OCI-LY7 (cell line): Measurements from ENCODE around the gene PCTP. TPM values are rescaled to one million over a fixed set of nuclear protein-coding genes. Genes with fewer than 3 reads are reported as not detected.

Experiments used
- BruUV-seq: library from RNA; stranded (reverse); fragments of 400-500 nt; replicated peaks from 2 replicates; lab custom pipeline; 2021; lab: Mats Ljungman, UMichigan
- CTCF ChIA-PET: fragments of 300-600 bp; sonication (Branson Sonifier 250); formaldehyde crosslinking; loops from one replicate; lab custom pipeline; 2022; ENCODE audit warnings: antibody characterized with exemption; ENCODE audit not compliant: unreplicated experiment; lab: Charles Lee
- POLR2A ChIA-PET: fragments of 300-600 bp; sonication (Branson Sonifier 250); formaldehyde crosslinking; loops from one replicate; lab custom pipeline; 2022; ENCODE audit warnings: antibody characterized with exemption; lab: Charles Lee
- DNase-seq: peaks from one replicate; pipeline ENCODE4 v3.0.0-alpha.2; 2015; ENCODE audit warnings: low spot score
- H2AFZ ChIP-seq: fragments of 200-600 bp; sonication (generic), shearing (Covaris generic); 2 replicates; pipeline ENCODE4 v1.6.1; 2014; ENCODE audit warnings: mild to moderate bottlenecking, antibody characterized with exemption, low read length, moderate library complexity
- H3K27ac ChIP-seq: fragments of 200-600 bp; sonication (generic); 2 replicates; pipeline ENCODE4 v1.5.1; 2014; ENCODE audit warnings: mixed run types, low read depth, mild to moderate bottlenecking, moderate library complexity, low read length, inconsistent platforms; ENCODE audit not compliant: poor library complexity, severe bottlenecking
- H3K36me3 ChIP-seq: fragments of 200-600 bp; sonication (generic); 2 replicates; pipeline ENCODE4 v1.6.1; 2014; ENCODE audit warnings: mild to moderate bottlenecking, antibody characterized with exemption, low read length, moderate library complexity, mixed read lengths; ENCODE audit not compliant: insufficient read depth
- H3K4me1 ChIP-seq: fragments of 200-600 bp; sonication (generic); 2 replicates; pipeline ENCODE4 v1.5.1; 2014; ENCODE audit warnings: mild to moderate bottlenecking, low read length; ENCODE audit not compliant: insufficient read depth, poor library complexity, severe bottlenecking
- H3K4me2 ChIP-seq: fragments of 200-600 bp; sonication (generic); 2 replicates; pipeline ENCODE4 v1.6.1; 2014; ENCODE audit warnings: mild to moderate bottlenecking, low read length
- H3K4me3 ChIP-seq: fragments of 200-600 bp; sonication (generic); 2 replicates; pipeline ENCODE4 v1.5.1; 2014; ENCODE audit warnings: mild to moderate bottlenecking, low read depth, low read length; ENCODE audit not compliant: poor library complexity, severe bottlenecking
- H3K79me2 ChIP-seq: fragments of 200-600 bp; sonication (generic); 2 replicates; pipeline ENCODE4 v1.6.1; 2016; ENCODE audit warnings: low read depth, mild to moderate bottlenecking, low read length, moderate library complexity, mixed read lengths; ENCODE audit not compliant: insufficient read depth
- H3K9me2 ChIP-seq: fragments of 200-600 bp; sonication (generic); 2 replicates; pipeline ENCODE4 v1.6.1; 2016; ENCODE audit warnings: mild to moderate bottlenecking, low read length, mixed read lengths; ENCODE audit not compliant: insufficient read depth
- H3K9me3 ChIP-seq: fragments of 200-600 bp; sonication (generic); 2 replicates; pipeline ENCODE4 v1.6.1; 2014; ENCODE audit warnings: mild to moderate bottlenecking, mixed run types, low read length, mixed read lengths
- H4K20me1 ChIP-seq: fragments of 200-600 bp; sonication (generic); 2 replicates; pipeline ENCODE4 v1.6.1; 2014; ENCODE audit warnings: mild to moderate bottlenecking, antibody characterized with exemption, low read length, moderate library complexity, mixed read lengths; ENCODE audit not compliant: insufficient read depth
- EZH2phosphoT487 ChIP-seq: fragments of 200-600 bp; sonication (generic); IDR thresholded peaks from 2 replicates; pipeline ENCODE4 v1.6.1; 2018; ENCODE audit warnings: low read depth, borderline replicate concordance, mild to moderate bottlenecking, mixed run types, antibody characterized with exemption, low read length, moderate library complexity, mixed read lengths
- intact Hi-C: fragments of 100-400 bp; cut with micrococcal nuclease; formaldehyde crosslinking; loops from one replicate; pipeline ENCODE4 v1.10.0; 2022; ENCODE audit not compliant: unreplicated experiment
- total RNA-seq, 2 experiments: library from RNA; depleted of rRNA in 1 of 2; stranded (reverse); fragments of >200 nt in 1 of 2; shearing (Covaris generic) in 1 of 2; gene quantifications; 2 replicates each; pipeline ENCODE4 v1.2.3, GENCODE V29; 2014 to 2022
- TF ChIP-seq, protein P1 (sequence below): fragments of 200-600 bp; sonication (generic); conservative IDR thresholded peaks from 2 replicates; pipeline ENCODE4 v1.5.1; 2014; ENCODE audit warnings: mild to moderate bottlenecking, antibody characterized with exemption, low read length, moderate library complexity, mixed read lengths

Gene PCTP
- total RNA-seq, 2 experiments from 2014 or later = 6.1 to 9.4 TPM

DNA sequence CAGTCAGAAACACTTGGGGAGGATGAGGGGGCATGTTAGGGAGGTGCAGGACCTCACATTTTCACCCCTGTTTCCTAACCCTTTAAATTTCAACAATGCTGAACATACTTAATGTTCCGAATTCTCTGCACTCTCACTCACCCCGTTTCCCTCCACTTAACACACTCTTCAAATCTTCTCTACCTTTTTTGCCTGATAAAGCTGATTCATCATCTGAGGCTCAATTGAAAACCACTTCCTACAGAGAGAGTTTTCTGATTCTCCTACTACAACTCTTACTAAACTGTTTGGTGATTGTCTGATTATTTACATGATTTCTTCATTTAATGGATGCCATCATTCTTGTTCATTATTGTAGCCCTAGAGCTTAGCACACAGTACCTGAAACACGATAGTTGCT, 42.4 kb downstream of the PCTP start:
- Histone ChIP-seq H3K36me3 (no peaks in the 10 kb centered on the region), H3K9me2 (no peaks in the 10 kb centered on the region), H3K4me1 (no peaks in the 10 kb centered on the region), H3K79me2 (no peaks in the 10 kb centered on the region), H3K4me3 (no peak overlapping the region), H2AFZ (no peak overlapping the region), H3K9me3 (no peaks in the 10 kb centered on the region), H3K27ac (no peak overlapping the region), H4K20me1 (no peaks in the 10 kb centered on the region), H3K4me2 (no peak overlapping the region)
- intact Hi-C loops = no loop called here
- DNase-seq = no peak
- ChIA-PET CTCF (no interaction called here), POLR2A (no interaction called here)
- no TSS peak for BruUV-seq
- TF ChIP-seq EZH2phosphoT487 = no peak
- TF ChIP-seq, protein P1, sequence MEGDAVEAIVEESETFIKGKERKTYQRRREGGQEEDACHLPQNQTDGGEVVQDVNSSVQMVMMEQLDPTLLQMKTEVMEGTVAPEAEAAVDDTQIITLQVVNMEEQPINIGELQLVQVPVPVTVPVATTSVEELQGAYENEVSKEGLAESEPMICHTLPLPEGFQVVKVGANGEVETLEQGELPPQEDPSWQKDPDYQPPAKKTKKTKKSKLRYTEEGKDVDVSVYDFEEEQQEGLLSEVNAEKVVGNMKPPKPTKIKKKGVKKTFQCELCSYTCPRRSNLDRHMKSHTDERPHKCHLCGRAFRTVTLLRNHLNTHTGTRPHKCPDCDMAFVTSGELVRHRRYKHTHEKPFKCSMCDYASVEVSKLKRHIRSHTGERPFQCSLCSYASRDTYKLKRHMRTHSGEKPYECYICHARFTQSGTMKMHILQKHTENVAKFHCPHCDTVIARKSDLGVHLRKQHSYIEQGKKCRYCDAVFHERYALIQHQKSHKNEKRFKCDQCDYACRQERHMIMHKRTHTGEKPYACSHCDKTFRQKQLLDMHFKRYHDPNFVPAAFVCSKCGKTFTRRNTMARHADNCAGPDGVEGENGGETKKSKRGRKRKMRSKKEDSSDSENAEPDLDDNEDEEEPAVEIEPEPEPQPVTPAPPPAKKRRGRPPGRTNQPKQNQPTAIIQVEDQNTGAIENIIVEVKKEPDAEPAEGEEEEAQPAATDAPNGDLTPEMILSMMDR = no peak

DNA sequence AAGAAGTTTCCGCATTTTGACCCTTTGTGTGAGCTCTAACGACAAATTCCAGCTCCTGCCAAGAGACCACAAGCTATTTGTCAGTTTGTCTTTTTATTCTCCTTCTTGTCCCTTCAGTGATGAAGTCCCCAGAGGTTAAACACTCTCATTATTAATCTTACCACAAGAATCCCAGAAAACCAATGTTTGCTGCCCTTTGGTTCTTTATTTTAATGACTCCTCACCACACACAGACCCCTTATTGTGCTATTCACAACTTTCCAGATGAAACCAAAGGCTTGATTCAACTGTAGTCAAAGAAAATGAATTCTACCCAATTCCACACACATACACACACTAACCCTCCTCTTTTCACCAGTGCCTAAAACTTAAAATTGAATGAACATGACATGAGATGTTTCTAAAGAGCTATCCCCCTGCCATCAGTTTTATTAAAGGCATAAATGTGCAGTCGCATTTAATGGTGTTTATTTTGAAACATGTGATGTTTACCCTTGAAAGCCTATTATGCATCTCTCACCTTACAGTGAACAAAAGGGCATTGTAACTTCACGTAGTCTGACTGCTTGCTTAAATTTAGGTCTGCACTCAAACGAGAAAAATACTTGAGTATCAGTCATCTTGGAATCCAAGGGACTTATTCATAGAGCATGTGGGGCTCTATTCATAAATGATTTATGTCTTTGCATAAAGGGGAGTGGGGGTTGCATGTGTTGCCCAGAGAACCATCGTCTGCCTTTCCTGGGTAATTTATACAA, 44.1 kb downstream of the PCTP start:
- Histone ChIP-seq H3K27ac (no peak overlapping the region), H3K79me2 (no peaks in the 10 kb centered on the region), H3K9me3 (no peaks in the 10 kb centered on the region), H3K4me3 (no peak overlapping the region), H3K4me2 (no peak overlapping the region), H2AFZ (no peak overlapping the region), H4K20me1 (no peaks in the 10 kb centered on the region), H3K9me2 (no peaks in the 10 kb centered on the region), H3K36me3 (no peaks in the 10 kb centered on the region), H3K4me1 (no peaks in the 10 kb centered on the region)
- POLR2A ChIA-PET = interaction anchor here (0.7 kb wide), 1 partner anchor 618 kb away, joined by 4 read pairs; no protein-coding TSS in a partner anchor
- no peak for DNase-seq
- BruUV-seq = no TSS peak
- CTCF ChIA-PET = no interaction called here
- intact Hi-C loops = no loop called here
- TF ChIP-seq EZH2phosphoT487 = no peak
- TF ChIP-seq, protein P1 = no peak

GRCh38 chr17:55806745-55807495, 56.1 kb downstream of the PCTP start:
- no peak overlapping the region for H3K4me2 ChIP-seq
- H3K27ac ChIP-seq = no peak overlapping the region
- no peaks in the 10 kb centered on the region for H3K9me3 ChIP-seq
- H3K9me2 ChIP-seq = no peaks in the 10 kb centered on the region
- H3K36me3 ChIP-seq = no peaks in the 10 kb centered on the region
- H3K79me2 ChIP-seq = no peaks in the 10 kb centered on the region
- no peak for DNase-seq
- H3K4me1 ChIP-seq = no peaks in the 10 kb centered on the region
- no peak for TF ChIP-seq EZH2phosphoT487
- TF ChIP-seq, protein P1 = no peak
- POLR2A ChIA-PET = interaction anchor here (0.6 kb wide), 1 partner anchor 249 kb away, joined by 3 read pairs; no protein-coding TSS in a partner anchor
- no peak overlapping the region for H3K4me3 ChIP-seq
- CTCF ChIA-PET = no interaction called here
- no peak overlapping the region for H2AFZ ChIP-seq
- no peaks in the 10 kb centered on the region for H4K20me1 ChIP-seq
- intact Hi-C loops = no loop called here
- no TSS peak for BruUV-seq
